OCI-M2 (cell line): Measurements from ENCODE around the gene TSPEAR.

Experiments
- DNase-seq: peaks from one replicate; lab custom pipeline; 2025; ENCODE audit not compliant: unreplicated experiment; lab: John Stamatoyannopoulos, UW

Gene TSPEAR

DNA sequence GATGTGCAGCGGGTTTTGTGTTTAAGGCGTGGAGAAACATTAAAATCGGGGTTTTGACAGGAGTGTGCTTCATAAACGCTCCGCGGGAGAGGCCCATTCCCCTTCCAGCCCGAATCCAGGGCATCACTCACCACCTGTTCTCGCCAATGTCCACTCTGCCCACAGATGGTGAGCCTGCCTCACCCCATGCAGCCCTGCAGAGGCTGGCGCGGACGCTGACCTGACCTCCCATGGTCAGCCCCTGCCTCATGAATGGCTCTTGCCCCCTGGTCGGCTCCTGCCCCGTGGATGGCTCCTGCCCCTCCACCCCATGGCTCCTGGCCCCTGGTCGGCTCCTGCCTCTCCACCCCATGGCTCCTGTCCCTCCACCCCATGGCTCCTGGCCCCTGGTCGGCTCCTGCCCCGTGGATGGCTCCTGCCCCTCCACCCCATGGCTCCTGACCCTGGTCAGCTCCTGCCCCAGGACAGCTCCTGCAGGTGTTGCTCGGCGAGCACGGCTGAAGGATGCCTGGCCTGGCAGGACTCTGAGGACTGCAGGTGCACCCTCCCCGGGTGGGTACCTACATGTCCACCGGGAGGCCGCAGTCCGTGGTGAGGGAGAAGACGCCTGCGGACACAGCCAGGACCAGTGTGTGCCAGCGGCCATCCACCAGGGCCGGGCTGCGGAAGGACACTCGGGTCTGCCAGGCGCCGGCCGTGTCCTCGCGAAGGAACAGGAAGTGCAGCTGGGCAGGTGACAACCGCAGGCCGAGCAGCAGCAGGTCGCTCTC, 178.1 kb downstream of the TSPEAR start:
- no peak for DNase-seq

DNA sequence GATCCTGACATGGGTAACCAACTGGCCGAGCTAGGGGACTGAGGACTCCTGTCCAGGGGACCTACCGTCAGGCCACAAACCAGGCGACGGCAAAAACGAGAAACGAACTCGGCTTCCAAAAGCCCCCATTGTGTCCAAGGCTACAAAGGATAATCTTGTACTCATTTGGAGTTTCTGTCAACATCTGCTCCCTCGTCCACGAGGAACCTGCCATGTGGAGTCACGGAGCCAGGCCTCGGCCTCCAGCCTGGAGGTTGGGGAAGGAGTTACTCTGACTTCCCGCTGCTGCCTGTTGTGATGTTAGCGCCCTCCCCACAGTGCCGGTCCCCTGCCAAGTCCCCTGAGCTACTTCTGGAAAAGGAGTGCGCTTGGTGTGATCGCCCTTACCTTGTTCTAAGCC, 178.7 kb downstream of the TSPEAR start:
- no peak for DNase-seq

DNA sequence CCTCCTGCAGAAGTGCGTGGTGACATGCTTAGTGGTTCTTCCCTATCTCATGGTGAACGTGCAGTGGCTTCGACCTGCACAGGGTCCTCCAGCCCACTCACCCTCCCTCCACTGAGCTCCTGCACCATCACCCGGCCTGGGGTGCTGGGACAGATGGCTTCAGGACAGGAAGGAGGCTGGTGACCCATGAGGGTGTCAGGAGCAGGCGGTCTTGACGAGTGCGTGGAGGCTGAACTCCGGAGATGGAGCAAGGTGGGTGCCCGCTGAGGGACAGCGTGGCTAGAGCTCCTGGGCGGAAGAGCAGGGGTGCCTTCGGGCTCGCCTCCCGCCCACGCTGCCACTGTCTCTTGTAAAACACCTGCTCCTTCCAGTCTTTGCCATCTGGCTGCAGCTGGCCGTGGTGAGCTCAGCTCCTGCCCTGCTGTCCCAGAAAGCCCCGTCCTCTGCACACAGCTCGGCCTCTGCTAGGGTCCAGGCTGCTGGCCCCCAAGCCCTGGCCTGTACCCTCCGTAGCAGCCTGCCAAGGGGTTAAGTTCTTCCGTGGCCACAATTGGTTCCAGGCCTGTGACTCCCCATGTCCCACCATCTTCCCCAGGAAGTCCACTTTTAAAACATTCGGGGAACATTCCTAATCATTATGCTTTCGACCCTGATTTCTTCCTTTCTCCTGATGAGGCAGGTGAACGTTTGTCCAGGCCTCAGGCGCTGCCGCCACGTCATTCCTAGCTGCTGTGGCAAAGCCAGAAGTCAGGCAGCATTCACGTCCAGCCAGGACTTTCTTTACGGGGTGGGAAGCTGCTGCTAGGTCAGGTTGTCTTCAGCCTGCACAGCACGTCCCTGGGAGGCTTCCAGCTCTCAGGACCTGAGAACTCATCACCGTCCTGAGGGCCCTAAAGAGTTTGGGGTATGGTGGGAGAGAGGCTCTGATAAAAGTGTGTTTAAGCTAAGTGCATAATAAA, 179.5 kb downstream of the TSPEAR start:
- DNase-seq: no peak

DNA sequence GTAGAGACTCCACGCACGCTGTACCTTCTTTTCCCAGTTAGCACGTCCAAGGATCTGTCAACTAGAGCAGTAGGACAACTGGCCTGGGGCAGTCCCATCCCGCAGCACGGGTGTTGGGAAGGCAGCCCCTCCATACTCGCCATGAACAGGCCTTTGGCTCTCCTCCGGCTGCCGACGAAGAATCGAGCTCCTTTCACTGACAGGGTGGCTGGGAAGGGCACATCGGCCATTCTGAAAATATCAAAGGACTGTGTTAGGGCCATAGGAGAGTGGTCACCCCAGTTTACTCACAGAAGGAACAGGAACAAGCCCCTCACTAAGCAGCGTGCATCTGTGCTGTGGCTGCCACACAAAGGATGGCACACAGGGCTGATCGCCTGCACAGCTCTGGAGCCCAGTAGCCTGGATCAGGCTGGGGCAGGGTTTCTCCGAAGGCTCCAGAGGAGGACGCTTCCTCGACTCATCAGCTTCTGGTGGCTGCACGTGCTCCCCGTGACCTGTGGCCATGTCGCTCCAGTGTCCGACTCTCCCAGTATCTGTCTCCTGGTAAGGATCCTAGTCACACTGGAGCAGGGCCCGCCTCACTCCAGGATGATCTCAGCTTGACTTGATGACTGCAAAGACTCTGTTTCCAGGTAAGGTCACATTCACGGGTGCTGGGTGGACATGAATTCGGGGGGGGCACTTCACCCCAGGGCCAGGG, 180.3 kb downstream of the TSPEAR start:
- DNase-seq: no peak

DNA sequence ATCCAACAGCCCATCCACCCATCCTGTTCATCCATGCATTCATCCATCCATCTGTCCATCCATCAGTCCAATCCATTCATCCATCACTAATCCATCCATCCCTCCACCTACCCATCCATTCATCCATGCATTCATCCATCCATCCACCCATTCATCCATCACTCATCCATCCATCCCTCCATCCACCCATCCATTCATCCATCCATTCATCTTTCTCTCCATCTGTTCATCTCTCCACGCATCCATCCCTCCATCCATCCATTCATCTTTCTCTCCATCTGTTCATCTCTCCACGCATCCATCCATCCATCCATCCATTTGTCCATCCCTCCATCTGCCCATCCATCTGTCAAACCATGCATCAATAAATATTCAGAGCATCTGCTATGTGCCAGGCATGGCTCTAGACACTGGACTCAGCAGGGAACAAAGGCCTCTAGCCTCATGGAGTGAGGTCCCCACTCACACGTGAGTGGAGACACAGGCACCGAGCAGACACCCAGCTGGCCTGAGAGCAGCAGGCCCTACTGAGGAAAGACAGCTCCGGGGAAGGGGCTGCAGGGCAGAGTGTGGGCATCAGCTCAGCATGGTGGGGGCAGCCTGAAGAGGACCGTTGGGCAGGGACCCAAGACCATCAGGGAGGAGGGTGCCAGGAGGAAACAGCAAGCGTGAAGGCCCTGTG, 181.0 kb downstream of the TSPEAR start:
- DNase-seq: no peak

DNA sequence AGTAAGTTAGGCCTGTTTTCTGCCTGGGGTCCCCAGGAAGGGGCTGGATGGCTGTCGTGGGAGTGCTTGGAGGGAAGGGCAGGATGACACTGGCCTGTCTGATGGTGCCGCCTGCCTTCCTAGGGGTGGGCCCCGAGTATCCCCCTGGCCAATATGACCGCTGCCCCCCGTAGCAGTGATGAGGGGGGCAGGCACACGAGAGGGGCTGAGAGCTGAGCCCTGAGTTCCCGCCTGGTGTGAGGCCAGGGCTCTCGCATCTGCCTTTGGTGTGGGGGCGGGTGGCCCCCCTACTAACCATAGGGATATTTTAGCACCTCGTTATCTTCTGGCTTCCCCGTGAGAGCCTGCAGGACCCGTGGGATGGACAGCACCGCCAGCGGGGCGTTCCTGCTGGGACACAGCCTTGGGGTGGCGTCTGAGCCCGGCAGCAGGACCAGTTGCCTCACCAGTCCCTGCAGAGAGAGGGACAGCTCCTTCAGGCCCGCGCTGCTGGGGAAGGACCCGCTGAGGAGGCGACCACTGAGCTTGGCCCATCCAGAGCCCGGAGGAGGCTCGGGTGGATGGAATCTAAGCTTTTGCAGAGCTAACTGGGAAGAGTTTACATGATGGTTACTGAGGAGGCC, 181.8 kb downstream of the TSPEAR start:
- DNase-seq: no peak

DNA sequence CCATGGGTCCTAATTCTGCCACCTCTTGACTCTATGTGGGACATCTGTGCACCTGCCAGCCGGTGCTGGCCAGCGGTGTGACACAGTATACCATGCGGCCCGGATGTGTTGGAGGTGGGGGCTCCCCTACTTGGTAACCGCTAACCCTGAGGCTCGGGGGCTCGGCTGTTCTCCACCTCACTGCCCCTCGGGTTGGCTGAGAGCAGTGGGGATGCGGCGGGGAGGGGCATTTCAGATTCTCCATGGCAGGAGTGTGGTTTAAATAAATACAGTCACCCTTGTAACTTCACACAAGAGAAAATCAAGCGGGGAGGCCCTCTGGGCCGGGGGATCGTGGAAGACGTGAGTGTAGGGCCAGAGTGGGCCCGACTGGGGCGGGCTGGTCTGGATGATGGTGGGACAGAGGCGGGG, 182.4 kb downstream of the TSPEAR start:
- DNase-seq: no peak

DNA sequence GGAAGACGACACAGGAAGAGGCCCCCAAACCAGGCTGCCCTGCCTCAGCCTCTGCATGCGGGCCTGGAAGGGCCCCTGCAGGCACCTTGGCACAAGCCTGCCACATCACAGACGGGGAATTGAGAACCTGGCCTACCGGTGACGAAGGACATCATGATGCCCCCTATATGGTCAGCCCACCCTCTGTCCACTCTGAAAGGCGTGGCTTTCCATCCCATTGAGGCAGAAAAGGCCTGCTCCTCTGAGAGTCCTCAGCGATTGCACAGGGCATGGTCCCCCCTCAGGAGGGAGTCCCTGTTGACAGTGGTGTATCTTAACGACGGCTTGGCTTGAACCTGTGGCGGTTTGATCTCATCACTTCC, 182.8 kb downstream of the TSPEAR start:
- DNase-seq: no peak

DNA sequence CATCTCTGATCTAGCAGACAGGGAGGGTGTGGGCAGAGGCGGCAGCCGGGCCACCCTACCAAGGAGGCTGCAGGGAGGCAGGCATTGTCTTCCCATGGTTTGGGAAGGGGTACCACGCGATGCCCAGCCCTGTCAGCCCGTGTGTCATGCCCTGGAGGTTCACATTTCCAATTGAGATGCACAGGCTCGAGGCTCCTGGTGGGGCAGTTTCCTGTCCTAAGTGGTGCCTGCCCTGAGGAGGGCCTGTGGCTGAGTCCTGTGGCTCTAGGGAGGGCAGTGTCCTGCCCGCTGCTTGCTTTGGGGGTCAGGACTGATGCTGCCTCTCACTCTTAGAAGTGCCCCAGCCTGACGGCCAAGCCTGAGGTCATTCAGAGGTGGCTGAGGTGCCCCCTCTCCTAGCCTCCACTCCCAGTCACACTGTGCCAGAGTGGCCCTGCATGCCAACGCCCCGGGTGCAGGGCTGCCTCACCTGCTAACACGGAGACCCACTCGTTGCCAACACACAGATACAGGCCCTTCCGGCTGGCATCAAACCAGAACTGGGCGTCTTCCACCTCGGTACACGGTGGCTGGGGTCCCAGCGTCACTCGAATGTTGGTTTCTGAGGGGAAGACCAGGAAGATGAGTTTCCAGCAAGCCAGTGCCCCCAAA, 183.3 kb downstream of the TSPEAR start:
- DNase-seq: no peak

DNA sequence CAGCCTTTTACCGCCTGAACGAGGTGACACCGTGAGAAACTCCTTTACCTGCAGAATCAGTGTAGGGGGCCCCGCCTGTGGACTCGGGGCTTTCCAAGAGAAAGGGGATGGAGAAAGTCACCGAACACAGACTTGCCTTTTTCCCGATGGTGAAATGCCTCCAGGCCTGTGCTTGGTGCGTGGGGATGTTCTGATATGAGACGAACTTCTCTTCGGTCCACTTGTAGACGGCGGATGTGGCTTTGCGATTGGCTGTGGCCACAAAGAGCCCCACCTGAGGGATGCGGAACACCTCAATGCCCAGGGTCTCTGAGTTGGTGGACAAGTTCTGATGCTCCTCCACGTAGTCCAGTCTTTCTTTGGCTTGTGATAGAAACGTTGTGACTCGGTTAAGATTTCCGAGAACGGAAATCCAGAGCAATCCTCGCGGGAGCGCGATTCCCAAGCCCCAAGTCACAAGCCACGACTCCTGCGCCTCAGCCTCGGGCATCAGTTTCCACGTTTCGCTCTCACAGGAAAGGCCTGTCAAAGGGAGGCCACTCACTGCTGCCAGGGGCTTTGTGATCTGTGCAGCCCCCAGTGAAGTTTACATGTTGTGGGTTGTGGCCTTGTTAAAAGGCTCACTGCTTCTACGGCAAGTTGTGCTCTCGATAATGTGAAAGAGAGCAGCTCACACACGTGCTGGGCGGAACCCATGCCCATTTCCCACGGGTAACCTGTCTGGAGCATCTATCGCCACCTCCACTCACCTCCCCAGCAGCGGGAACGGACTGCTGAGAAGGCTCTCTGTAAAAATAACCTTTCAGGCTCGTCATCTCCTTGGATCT, 184.0 kb downstream of the TSPEAR start:
- no peak for DNase-seq

DNA sequence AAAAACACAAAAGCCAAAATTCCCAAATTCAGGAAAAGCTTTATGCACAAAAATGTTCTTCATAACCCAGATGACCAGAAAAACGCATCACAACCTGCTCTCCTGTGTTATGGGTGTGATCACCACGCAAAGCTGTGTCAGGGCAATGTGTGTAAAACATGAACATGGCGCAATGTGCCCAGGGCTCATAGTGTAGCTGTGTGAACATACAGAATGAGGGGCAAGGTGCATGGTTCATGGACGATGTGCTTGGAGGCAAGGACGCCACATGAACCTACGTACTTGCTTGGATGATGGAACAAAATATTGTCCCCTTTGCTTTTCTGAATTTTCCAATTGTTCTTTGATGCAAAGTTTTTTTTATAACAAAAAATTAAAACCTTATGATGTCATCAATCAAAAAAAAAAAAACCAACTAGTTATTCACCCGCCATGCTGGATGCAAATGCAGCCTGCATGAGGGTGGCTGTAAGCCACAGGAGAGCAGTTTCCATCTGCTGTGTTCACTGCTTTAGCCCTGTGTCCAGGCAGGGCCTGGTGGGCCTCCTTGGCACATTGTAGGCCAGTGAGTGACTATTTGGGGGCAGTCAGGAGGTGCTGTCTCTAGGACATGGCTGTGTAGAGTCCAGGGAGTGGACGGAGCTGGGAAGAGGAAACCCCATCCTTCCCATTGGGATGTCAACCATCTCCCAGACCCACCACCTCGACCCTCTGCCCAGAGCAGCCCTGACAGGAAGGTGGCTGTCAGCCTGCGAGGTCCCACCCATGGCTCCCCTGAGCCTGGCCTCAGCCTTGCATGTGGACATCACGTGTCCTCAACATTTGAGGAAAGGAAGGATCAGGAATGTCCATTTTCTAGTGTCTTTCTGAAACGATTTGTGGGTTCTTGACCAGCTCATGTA, 185.0 kb downstream of the TSPEAR start:
- DNase-seq: no peak

DNA sequence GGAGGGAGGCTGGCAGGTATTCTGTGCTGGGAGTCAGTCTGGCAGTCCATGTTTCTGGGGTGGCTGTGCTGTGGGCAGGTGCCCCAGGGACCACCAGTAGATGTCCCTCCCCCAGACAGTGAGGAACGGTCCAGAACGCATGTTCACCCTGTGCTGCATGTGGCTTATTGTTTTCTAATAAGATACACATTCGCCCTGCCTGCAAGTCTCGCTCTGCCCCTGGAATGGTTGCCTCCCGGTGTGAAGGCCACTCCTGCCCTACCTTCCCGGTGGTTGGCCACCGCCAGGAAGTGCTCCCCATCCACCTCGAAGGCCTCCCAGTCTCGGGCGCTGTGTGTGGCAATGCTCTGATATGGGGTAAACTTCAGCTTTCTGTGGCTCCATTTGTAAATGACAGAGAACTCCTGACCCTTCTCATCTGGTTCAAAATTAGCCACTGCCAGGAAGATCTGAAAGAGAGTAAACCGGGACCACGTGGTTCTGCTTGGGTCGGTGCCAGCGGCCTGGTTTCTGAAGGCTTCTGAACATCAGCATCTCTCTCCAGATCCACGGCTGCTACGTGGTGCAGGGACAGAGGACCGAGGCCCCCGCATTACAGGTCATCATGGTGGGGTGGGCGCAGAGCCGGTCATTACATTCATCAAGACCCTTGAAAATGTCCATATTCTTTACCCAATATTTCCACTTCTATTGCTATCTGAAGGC, 185.8 kb downstream of the TSPEAR start:
- DNase-seq: no peak

DNA sequence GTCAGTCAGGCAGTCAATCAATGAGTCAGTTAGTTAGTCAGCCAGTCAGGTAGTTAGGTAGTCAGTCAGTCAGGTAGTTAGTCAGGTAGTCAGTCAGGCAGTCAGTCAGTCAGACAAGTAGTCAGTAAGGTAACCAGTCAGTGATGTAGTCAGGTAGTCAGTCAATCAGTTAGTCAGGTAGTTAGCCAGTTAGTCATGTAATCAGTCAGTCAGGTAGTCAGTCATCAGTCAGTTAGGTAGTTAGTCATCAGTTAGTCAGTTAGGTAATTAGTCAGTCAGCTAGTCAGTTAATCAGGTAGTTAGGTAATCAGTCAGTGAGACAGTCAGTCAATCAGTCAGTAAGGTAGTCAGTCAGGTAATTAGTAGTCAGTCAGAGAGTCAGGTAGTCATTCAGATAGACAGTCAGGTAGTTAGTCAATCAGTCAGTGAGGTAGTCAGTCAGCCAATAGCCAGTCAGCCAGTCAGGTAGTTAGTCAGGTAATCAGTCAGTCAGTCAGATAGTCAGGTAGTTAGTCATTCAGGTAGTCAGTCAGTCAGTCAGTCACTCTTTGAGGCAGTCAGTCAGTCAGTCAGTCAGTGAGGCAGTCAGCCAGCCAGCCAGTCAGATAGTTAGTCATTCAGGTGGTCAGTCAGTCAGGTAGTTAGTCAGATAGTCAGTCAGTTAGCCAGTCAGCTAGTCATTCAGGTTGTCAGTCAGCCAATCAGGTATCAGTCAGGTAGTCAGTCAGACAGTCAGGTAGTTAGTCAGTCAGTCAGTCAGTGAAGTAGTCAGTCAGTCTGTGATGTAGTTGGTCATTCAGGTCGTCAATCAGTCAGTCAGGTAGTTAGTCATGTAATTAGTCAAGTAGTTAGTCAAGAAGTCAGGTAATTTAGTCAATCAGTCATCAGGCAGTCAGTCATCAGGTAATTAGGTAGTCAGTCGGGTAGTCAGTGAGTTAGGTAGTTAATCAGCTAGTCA, 186.7 kb downstream of the TSPEAR start:
- DNase-seq: no peak

DNA sequence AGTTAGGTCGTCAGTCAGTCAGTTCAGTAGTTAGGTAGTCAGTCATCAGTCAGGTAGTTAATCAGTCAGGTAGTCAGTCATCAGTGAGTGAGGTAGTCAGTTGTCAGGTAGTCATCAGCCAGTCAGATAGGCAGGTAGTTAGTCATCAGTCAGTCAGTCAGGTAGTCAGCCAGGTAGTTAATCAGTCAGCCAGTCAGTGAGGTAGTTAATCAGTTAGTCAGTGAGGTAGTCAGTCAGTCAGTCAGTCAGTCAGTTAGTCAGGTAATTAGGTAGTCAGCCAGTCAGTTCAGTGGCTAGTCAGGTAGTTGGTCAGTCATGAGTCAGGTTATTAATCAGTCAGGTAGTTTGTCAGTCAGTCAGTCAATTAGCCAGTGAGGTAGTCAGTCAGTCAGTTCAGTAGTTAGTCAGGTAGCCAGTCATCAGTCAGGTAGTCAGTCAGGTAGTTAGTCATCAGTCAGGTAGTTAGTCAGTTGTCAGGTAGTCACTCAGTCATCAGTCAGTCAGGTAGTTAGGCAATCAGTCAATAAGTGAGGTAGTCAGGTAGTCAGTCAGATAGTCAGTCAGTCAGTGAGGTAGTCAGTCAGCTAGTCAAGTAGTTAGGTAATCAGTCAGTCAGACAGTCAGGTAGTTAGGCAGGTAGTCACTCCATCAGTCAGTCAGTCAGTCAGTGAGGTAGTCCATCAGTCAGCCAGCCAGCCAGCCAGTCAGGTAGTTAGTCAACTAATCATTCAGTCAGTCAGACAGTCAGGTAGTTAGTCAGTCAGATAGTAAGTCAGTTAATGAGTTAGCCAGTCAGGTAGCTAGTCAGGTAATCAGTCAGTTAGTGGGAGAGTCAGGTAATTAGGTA, 187.6 kb downstream of the TSPEAR start:
- DNase-seq: no peak

DNA sequence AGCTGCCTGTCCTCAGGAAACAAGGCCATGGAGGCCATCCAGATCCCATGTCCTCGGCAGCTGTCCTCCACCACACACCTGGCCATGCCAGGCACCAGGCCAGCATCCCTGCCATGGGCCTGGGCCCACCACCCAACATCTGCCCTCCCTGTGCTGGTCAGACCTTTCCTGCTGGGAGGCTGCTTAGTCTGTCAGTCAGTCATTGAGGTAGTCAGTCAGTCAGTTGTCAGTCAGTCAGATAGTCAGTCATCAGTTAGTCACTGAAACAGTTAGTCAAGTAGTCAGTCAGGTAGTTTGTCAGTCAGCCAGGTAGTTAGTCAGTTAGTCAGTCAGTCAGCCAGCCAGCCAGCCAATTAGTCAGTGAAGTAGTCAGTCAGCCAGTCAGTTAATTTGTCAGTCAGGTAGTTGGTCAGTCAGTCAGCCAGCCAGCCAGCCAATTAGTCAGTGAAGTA, 188.6 kb downstream of the TSPEAR start:
- no peak for DNase-seq
